KMS-11 (cell line): ENCODE measurements around the gene EML2.

Source experiments
- H2AFZ ChIP-seq: fragments of 200-600 bp; sonication (generic); 2 replicates; pipeline ENCODE4 v1.6.1; 2016; ENCODE audit warnings: antibody characterized with exemption, mixed run types, low read depth
- H3K27ac ChIP-seq: fragments of 200-600 bp; sonication (generic); 2 replicates; pipeline ENCODE4 v1.6.1; 2016; ENCODE audit warnings: mild to moderate bottlenecking, mixed run types
- H3K27me3 ChIP-seq: fragments of 200-600 bp; sonication (generic); 2 replicates; pipeline ENCODE4 v1.6.1; 2017; ENCODE audit warnings: mild to moderate bottlenecking, low read depth, mixed run types, moderate library complexity; ENCODE audit not compliant: insufficient read depth
- H3K36me3 ChIP-seq: fragments of 200-600 bp; sonication (generic); 2 replicates; pipeline ENCODE4 v1.6.1; 2017; ENCODE audit warnings: mild to moderate bottlenecking, mixed run types; ENCODE audit not compliant: insufficient read depth
- H3K4me1 ChIP-seq: fragments of 200-600 bp; sonication (generic); 2 replicates; pipeline ENCODE4 v1.6.1; 2016; ENCODE audit warnings: mild to moderate bottlenecking, low read depth, mixed run types; ENCODE audit not compliant: poor library complexity, severe bottlenecking
- H3K4me2 ChIP-seq: fragments of 200-600 bp; sonication (generic); 2 replicates; pipeline ENCODE4 v1.7.0; 2016; ENCODE audit warnings: mild to moderate bottlenecking, mixed run types
- H3K4me3 ChIP-seq: fragments of 200-600 bp; sonication (generic); IDR thresholded peaks from 2 replicates; pipeline ENCODE4 v1.6.1; 2017; ENCODE audit warnings: low read depth, low read length, mixed read lengths; ENCODE audit not compliant: insufficient read depth
- H3K79me2 ChIP-seq: fragments of 200-600 bp; sonication (generic); 2 replicates; pipeline ENCODE4 v1.6.1; 2016; ENCODE audit warnings: low read depth, mixed run types; ENCODE audit not compliant: insufficient read depth
- H3K9ac ChIP-seq: fragments of 200-600 bp; sonication (generic); 2 replicates; pipeline ENCODE4 v1.6.1; 2016; ENCODE audit warnings: mild to moderate bottlenecking, mixed run types
- H4K20me1 ChIP-seq: fragments of 200-600 bp; sonication (generic); 2 replicates; pipeline ENCODE4 v1.6.1; 2016; ENCODE audit warnings: mild to moderate bottlenecking, mixed run types; ENCODE audit not compliant: insufficient read depth
- TF ChIP-seq, protein P1 (sequence below): fragments of 200-600 bp; sonication (generic); conservative IDR thresholded peaks from 2 replicates; pipeline ENCODE4 v1.6.1; 2017; ENCODE audit warnings: low read depth, mild to moderate bottlenecking, antibody characterized with exemption, low read length, moderate library complexity, mixed read lengths

Gene EML2

DNA sequence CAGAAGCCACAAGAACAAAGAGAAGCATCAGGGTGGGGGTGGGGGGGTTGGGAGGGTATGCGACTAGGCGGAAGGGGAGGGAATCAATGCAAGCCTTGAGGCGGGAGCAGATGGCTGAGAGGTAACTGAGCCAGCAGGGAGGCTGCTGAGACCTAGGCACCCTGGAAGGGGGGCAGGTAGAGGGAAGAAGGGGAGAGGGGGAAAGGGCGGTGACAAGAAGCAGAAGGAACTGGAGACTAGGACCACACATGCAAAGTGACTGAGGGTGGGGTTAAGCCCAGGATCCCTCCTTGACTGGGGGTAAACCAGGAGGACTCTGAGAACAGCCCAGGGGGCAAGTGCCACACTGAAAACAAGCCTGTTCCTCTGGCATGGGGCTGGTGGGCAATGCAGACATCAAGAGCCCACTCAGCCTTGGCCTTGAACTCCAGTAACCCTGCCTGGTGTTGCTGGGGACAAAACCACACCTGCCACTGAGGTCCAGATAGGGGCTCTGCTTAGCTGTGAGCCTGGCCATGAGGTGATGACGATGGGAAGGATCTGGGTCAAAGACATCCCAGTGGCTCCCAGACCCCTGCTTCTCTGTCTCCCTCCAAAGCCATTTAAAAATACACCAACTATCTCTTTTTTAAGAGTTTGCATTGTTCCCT, 74.9 kb downstream of the EML2 start:
- TF ChIP-seq, protein P1, sequence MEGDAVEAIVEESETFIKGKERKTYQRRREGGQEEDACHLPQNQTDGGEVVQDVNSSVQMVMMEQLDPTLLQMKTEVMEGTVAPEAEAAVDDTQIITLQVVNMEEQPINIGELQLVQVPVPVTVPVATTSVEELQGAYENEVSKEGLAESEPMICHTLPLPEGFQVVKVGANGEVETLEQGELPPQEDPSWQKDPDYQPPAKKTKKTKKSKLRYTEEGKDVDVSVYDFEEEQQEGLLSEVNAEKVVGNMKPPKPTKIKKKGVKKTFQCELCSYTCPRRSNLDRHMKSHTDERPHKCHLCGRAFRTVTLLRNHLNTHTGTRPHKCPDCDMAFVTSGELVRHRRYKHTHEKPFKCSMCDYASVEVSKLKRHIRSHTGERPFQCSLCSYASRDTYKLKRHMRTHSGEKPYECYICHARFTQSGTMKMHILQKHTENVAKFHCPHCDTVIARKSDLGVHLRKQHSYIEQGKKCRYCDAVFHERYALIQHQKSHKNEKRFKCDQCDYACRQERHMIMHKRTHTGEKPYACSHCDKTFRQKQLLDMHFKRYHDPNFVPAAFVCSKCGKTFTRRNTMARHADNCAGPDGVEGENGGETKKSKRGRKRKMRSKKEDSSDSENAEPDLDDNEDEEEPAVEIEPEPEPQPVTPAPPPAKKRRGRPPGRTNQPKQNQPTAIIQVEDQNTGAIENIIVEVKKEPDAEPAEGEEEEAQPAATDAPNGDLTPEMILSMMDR = no peak
- peaks cover 16% of the 10 kb centered on the region for H3K79me2 ChIP-seq
- peak overlapping the region; percentile 36; the same call in 1 of the 2 replicates for H3K4me2 ChIP-seq
- no peaks in the 10 kb centered on the region for H3K27me3 ChIP-seq
- no peak overlapping the region for H2AFZ ChIP-seq
- H3K9ac ChIP-seq = no peak overlapping the region
- H3K36me3 ChIP-seq = no peaks in the 10 kb centered on the region
- H3K4me1 ChIP-seq = peaks cover 39% of the 10 kb centered on the region
- H3K4me3 ChIP-seq = no peak overlapping the region
- no peaks in the 10 kb centered on the region for H4K20me1 ChIP-seq
- H3K27ac ChIP-seq = no peak overlapping the region; the same call in 1 of the 2 replicates

- H3K79me2 ChIP-seq = peaks cover 19% of the 10 kb centered on the region
- H3K36me3 ChIP-seq = no peaks in the 10 kb centered on the region
- H3K4me2 ChIP-seq = no peak overlapping the region
- H3K4me1 ChIP-seq = peaks cover 39% of the 10 kb centered on the region
- H3K27ac ChIP-seq = no peak overlapping the region
- no peak overlapping the region for H3K9ac ChIP-seq
- TF ChIP-seq, protein P1 = no peak
- H3K27me3 ChIP-seq = no peaks in the 10 kb centered on the region
- H4K20me1 ChIP-seq = no peaks in the 10 kb centered on the region
- no peak overlapping the region for H3K4me3 ChIP-seq
- no peak overlapping the region for H2AFZ ChIP-seq
Observed at GRCh38 chr19:45560686-45561085, 78.5 kb downstream of the EML2 start.

DNA sequence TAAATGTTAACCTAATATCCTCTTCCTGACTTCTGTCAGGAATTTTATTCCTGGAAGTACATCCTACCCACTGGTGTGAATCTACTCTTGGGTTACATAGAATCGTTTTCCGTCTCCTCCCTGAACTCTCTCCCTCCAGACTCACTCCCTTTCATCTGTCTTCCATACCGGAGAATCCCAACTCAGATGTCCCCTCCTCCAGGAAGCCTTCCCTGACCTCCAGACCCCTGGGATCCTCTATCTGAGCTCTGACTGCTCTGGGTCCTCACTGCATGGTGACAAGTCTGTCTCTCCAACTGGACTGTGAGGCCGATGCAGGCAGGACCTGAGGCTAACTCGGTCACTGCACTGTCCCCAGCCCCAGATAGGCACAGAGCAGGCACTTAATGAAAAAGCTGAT, 79.2 kb downstream of the EML2 start:
- H3K9ac ChIP-seq = no peak overlapping the region

More for the DNA sequence above, 79.2 kb downstream of the EML2 start:
- H4K20me1 ChIP-seq = no peaks in the 10 kb centered on the region
- H3K4me1 ChIP-seq = peaks cover 39% of the 10 kb centered on the region
- no peak overlapping the region for H3K27ac ChIP-seq
- peaks cover 19% of the 10 kb centered on the region for H3K79me2 ChIP-seq
- no peak overlapping the region for H2AFZ ChIP-seq
- no peaks in the 10 kb centered on the region for H3K27me3 ChIP-seq
- TF ChIP-seq, protein P1 = no peak
- H3K36me3 ChIP-seq = no peaks in the 10 kb centered on the region
- H3K4me3 ChIP-seq = no peak overlapping the region
- no peak overlapping the region for H3K4me2 ChIP-seq
